Neural progenitor cell (in vitro differentiated cells): ENCODE measurements around the gene NPFFR2. TPM values are rescaled to one million over a fixed set of nuclear protein-coding genes. Genes with fewer than 3 reads are reported as not detected.

Experiments used
- DNase-seq: peaks from one replicate; pipeline ENCODE4 v3.0.0-alpha.2; 2016; ENCODE audit warnings: low spot score
- H2AFZ ChIP-seq: fragments of 200-600 bp; sonication (generic); replicated peaks from 2 replicates; pipeline ENCODE4 v1.6.1; 2016; ENCODE audit warnings: antibody characterized with exemption
- H3F3A ChIP-seq: fragments of 200-600 bp; sonication (generic); 2 replicates; pipeline ENCODE4 v1.6.1; 2016; ENCODE audit warnings: antibody characterized with exemption, low read depth
- H3K27ac ChIP-seq: fragments of 200-600 bp; sonication (generic); 2 replicates; pipeline ENCODE4 v1.5.1; 2016; ENCODE audit warnings: mild to moderate bottlenecking
- H3K27me3 ChIP-seq: fragments of 200-600 bp; sonication (generic); 2 replicates; pipeline ENCODE4 v1.6.1; 2016; ENCODE audit warnings: mild to moderate bottlenecking, moderate library complexity
- H3K36me3 ChIP-seq: fragments of 200-600 bp; sonication (generic); 2 replicates; pipeline ENCODE4 v1.5.1; 2016
- H3K4me1 ChIP-seq: fragments of 200-600 bp; sonication (generic); 2 replicates; pipeline ENCODE4 v1.6.1; 2016; ENCODE audit warnings: mixed run types
- H3K4me2 ChIP-seq: fragments of 200-600 bp; sonication (generic); 2 replicates; pipeline ENCODE4 v1.6.1; 2016
- H3K4me3 ChIP-seq: fragments of 200-600 bp; sonication (generic); 2 replicates; pipeline ENCODE4 v1.5.1; 2016
- H3K79me2 ChIP-seq: fragments of 200-600 bp; sonication (generic); 2 replicates; pipeline ENCODE4 v1.6.1; 2016; ENCODE audit warnings: low read depth
- H3K9ac ChIP-seq: fragments of 200-600 bp; sonication (generic); 2 replicates; pipeline ENCODE4 v1.6.1; 2016
- H3K9me3 ChIP-seq: fragments of 200-600 bp; sonication (generic); 2 replicates; pipeline ENCODE4 v1.5.1; 2016; ENCODE audit warnings: low read depth
- H4K20me1 ChIP-seq: fragments of 200-600 bp; sonication (generic); 2 replicates; pipeline ENCODE4 v1.6.1; 2016; ENCODE audit warnings: low read depth
- H3K27ac Mint-ChIP-seq: 3 replicates; pipeline ENCODE4 v1.8.0; 2021; ENCODE audit warnings: mixed read lengths
- H3K27me3 Mint-ChIP-seq: 2 replicates; pipeline ENCODE4 v1.8.0; 2022; ENCODE audit warnings: low read depth, mild to moderate bottlenecking, inconsistent platforms, moderate library complexity, mixed read lengths; ENCODE audit not compliant: insufficient read depth
- H3K36me3 Mint-ChIP-seq: 3 replicates; pipeline ENCODE4 v1.8.0; 2021; ENCODE audit warnings: mixed read lengths
- H3K4me1 Mint-ChIP-seq: 3 replicates; pipeline ENCODE4 v1.8.0; 2021; ENCODE audit warnings: mixed read lengths
- H3K4me3 Mint-ChIP-seq: 3 replicates; pipeline ENCODE4 v1.8.0; 2021; ENCODE audit warnings: mild to moderate bottlenecking, moderate library complexity, mixed read lengths
- H3K9me3 Mint-ChIP-seq: 3 replicates; pipeline ENCODE4 v1.8.0; 2020; ENCODE audit warnings: mixed read lengths
- EZH2 ChIP-seq: fragments of 200-600 bp; sonication (generic); IDR thresholded peaks from 2 replicates; pipeline ENCODE4 v1.6.1; 2017; ENCODE audit warnings: antibody characterized with exemption, mild to moderate bottlenecking, moderate library complexity
- EZH2phosphoT487 ChIP-seq: fragments of 200-600 bp; sonication (generic); IDR thresholded peaks from 2 replicates; pipeline ENCODE4 v1.6.1; 2017; ENCODE audit warnings: antibody characterized with exemption
- total RNA-seq: library from RNA; depleted of rRNA; stranded (reverse); fragments of >200 nt; gene quantifications from 2 replicates; pipeline ENCODE4 v1.2.3, GENCODE V29; 2015; ENCODE audit warnings: low replicate concordance
- TF ChIP-seq, protein P1 (sequence below): fragments of 200-600 bp; sonication (generic); IDR thresholded peaks from 2 replicates; pipeline ENCODE4 v1.5.1; 2017; ENCODE audit warnings: antibody characterized with exemption, mild to moderate bottlenecking

The NPFFR2 gene
- total RNA-seq, 1 donor from 2014 or later = 2.1 TPM

DNA sequence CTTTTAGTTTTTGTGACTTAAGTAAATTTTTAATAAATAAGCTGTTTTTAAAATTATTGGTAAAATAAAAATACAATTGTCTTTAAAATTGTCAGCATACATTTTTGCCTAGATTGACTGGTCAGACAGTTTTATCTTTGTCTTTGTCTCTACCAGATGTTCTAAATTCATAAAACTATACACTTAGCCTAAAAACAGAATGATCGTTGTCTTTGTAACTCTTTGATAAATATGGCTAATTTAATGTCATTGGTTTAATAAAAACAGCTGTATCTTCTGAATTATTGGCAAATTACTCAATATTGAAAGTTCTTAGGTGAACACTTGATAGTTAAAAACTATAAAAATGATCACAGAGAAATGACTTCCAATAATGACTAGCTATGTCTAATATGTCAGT is 36.5 kb upstream of the NPFFR2 start:
- DNase-seq = no peak
- H3K4me3 ChIP-seq = no peak overlapping the region
- TF ChIP-seq EZH2 = no peak
- TF ChIP-seq, protein P1, sequence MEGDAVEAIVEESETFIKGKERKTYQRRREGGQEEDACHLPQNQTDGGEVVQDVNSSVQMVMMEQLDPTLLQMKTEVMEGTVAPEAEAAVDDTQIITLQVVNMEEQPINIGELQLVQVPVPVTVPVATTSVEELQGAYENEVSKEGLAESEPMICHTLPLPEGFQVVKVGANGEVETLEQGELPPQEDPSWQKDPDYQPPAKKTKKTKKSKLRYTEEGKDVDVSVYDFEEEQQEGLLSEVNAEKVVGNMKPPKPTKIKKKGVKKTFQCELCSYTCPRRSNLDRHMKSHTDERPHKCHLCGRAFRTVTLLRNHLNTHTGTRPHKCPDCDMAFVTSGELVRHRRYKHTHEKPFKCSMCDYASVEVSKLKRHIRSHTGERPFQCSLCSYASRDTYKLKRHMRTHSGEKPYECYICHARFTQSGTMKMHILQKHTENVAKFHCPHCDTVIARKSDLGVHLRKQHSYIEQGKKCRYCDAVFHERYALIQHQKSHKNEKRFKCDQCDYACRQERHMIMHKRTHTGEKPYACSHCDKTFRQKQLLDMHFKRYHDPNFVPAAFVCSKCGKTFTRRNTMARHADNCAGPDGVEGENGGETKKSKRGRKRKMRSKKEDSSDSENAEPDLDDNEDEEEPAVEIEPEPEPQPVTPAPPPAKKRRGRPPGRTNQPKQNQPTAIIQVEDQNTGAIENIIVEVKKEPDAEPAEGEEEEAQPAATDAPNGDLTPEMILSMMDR = no peak
- no peak for TF ChIP-seq EZH2phosphoT487
- no peaks in the 10 kb centered on the region for H3K79me2 ChIP-seq
- no peak overlapping the region for H2AFZ ChIP-seq
- Mint-ChIP-seq H3K27ac (no peak overlapping the region), H3K4me1 (no peaks in the 10 kb centered on the region), H3K9me3 (peaks cover 15% of the 10 kb centered on the region), H3K4me3 (no peak overlapping the region), H3K27me3 (no peaks in the 10 kb centered on the region), H3K36me3 (no peaks in the 10 kb centered on the region)
- H3K27ac ChIP-seq = no peak overlapping the region
- no peaks in the 10 kb centered on the region for H3F3A ChIP-seq
- no peak overlapping the region for H3K9ac ChIP-seq
- no peaks in the 10 kb centered on the region for H3K9me3 ChIP-seq
- no peaks in the 10 kb centered on the region for H3K4me1 ChIP-seq
- H4K20me1 ChIP-seq = no peaks in the 10 kb centered on the region
- no peak overlapping the region for H3K4me2 ChIP-seq
- H3K36me3 ChIP-seq = no peaks in the 10 kb centered on the region
- no peaks in the 10 kb centered on the region for H3K27me3 ChIP-seq

DNA sequence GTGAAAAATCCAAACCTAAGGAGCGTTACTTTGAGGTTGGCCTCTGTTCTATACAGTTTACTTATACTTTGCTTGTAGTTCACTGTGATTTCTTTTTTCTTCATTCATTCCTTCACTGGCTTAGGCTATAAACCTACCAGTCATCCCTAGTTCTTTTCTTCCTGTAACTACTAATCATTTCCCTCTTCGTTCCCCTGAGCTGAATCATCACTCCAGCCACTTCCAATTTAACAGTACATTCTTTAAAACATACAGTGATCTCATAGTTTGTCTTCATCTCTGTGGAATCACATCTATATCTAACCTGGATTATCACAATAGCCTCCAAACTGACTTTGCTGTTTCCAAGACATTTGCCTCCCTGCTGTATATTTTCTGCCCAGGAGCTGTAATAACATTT is 25.2 kb upstream of the NPFFR2 start:
- H3K9me3 Mint-ChIP-seq = no peaks in the 10 kb centered on the region
- H3K4me3 Mint-ChIP-seq = no peak overlapping the region

DNA sequence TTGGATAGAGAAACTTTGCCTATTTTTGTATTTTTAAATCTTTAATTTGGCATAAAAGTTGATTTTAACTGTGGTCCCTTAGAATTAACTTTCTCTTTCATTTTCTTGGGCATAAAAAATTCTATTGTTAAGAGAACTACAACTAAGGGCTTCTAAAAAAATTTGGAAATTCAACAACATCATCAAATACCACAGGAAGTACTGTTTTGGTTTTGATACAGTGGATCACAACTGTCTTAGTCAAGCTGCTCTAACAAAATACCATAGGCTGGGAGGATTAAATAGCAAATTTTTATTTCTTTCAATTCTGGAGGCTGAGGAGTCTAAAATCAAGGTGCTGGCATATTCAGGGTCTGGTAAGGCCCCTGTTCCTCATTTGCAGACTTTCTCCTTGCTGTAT is 19.9 kb upstream of the NPFFR2 start:
- H3K9me3 ChIP-seq = no peaks in the 10 kb centered on the region
- no peaks in the 10 kb centered on the region for H3K36me3 Mint-ChIP-seq

More for the DNA sequence above, 25.2 kb upstream of the NPFFR2 start:
- Histone ChIP-seq H3K9me3 (no peaks in the 10 kb centered on the region), H3K9ac (no peak overlapping the region), H3K36me3 (no peaks in the 10 kb centered on the region), H3K4me3 (no peak overlapping the region), H3K4me1 (no peaks in the 10 kb centered on the region), H3K4me2 (no peak overlapping the region), H4K20me1 (no peaks in the 10 kb centered on the region), H3K27ac (no peak overlapping the region), H3K27me3 (no peaks in the 10 kb centered on the region), H3F3A (no peaks in the 10 kb centered on the region), H2AFZ (no peak overlapping the region), H3K79me2 (no peaks in the 10 kb centered on the region)
- no peak overlapping the region for H3K27ac Mint-ChIP-seq
- H3K36me3 Mint-ChIP-seq = no peaks in the 10 kb centered on the region
- H3K4me1 Mint-ChIP-seq = no peaks in the 10 kb centered on the region
- no peak for TF ChIP-seq EZH2
- no peak for DNase-seq
- no peaks in the 10 kb centered on the region for H3K27me3 Mint-ChIP-seq

DNA sequence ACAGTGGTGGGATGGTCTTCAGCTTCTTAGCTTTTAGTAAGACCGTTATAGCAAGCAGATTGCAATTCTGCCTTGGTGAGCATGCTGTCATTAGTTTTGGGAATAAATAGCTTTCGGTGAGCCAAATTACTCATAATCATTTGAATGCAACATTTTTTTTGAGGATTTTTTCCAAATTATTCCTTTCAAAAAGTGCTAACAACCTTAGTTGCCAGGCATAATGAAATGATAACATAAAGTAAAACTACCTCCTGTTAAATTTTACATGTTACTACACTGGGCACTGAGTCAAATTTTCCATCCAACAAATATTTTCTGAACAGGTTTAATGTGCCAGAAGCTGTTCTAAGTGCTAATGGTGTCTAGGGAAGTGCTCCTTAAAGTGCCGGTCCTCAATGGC is 15.8 kb upstream of the NPFFR2 start:
- Histone ChIP-seq H3K27ac (no peak overlapping the region), H3K9ac (no peak overlapping the region), H3K4me2 (no peak overlapping the region), H3K4me3 (no peak overlapping the region), H3K79me2 (no peaks in the 10 kb centered on the region), H3F3A (no peaks in the 10 kb centered on the region), H4K20me1 (no peaks in the 10 kb centered on the region), H3K4me1 (no peaks in the 10 kb centered on the region), H3K27me3 (no peaks in the 10 kb centered on the region), H3K9me3 (no peaks in the 10 kb centered on the region), H3K36me3 (no peaks in the 10 kb centered on the region), H2AFZ (no peak overlapping the region)
- TF ChIP-seq, protein P1 = no peak
- TF ChIP-seq EZH2 (no peak), EZH2phosphoT487 (no peak)
- no peak overlapping the region for H3K4me3 Mint-ChIP-seq
- DNase-seq = no peak
- no peak overlapping the region for H3K27ac Mint-ChIP-seq
- no peaks in the 10 kb centered on the region for H3K36me3 Mint-ChIP-seq
- H3K27me3 Mint-ChIP-seq = no peaks in the 10 kb centered on the region
- no peaks in the 10 kb centered on the region for H3K4me1 Mint-ChIP-seq
- H3K9me3 Mint-ChIP-seq = no peaks in the 10 kb centered on the region

More for the DNA sequence above, 19.9 kb upstream of the NPFFR2 start:
- no peak for TF ChIP-seq EZH2
- Histone ChIP-seq H3K36me3 (no peaks in the 10 kb centered on the region), H3K4me1 (no peaks in the 10 kb centered on the region), H4K20me1 (no peaks in the 10 kb centered on the region), H3K27me3 (no peaks in the 10 kb centered on the region), H3K27ac (no peak overlapping the region), H2AFZ (no peak overlapping the region), H3K4me2 (no peak overlapping the region), H3K9ac (no peak overlapping the region), H3K79me2 (no peaks in the 10 kb centered on the region), H3F3A (no peaks in the 10 kb centered on the region), H3K4me3 (no peak overlapping the region)
- DNase-seq = no peak
- Mint-ChIP-seq H3K4me1 (no peaks in the 10 kb centered on the region), H3K9me3 (no peaks in the 10 kb centered on the region), H3K4me3 (no peak overlapping the region), H3K27me3 (no peaks in the 10 kb centered on the region), H3K27ac (no peak overlapping the region)
